Body of pancreas (tissue), 4 donors: ENCODE measurements around the gene RNASEH2B.

Experiments used
- POLR2A ChIP-seq, 3 donors: fragments of 450-650 bp; IDR thresholded peaks; one replicate each; pipeline ENCODE4 v1.6.1; 2016; ENCODE audit warnings: antibody characterized with exemption in 3 of 3, mild to moderate bottlenecking in 2 of 3
- TF ChIP-seq, protein P1 (sequence below), 7 experiments: fragments of 450-650 bp in 4 of 7; fragments of 200-600 bp in 3 of 7; sonication (generic) in 3 of 7; IDR thresholded peaks; one replicate each; pipeline ENCODE4 v1.5.1; 2016 to 2019; ENCODE audit warnings: antibody characterized with exemption in 7 of 7

DNA sequence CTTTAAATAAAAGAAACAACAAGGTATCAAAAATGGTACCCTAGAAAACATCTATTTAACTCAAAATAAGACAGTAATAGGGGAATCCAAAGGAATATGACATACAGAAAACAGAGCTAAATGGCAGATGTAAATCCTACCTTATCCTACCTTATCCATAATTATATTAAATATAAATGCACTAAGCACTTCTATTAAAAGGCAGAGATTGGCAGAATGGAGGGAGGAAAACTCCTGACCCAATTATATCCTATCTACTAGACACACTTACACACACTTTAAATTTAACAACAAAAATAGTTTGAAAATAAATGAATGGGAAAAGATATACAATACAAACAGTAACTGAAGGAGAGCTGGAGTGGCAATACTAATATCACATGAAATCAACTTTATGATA is 14.4 kb downstream of the RNASEH2B start:
- no peak for TF ChIP-seq POLR2A (IDR thresholded peaks at IDR 0.05)
- TF ChIP-seq, protein P1, sequence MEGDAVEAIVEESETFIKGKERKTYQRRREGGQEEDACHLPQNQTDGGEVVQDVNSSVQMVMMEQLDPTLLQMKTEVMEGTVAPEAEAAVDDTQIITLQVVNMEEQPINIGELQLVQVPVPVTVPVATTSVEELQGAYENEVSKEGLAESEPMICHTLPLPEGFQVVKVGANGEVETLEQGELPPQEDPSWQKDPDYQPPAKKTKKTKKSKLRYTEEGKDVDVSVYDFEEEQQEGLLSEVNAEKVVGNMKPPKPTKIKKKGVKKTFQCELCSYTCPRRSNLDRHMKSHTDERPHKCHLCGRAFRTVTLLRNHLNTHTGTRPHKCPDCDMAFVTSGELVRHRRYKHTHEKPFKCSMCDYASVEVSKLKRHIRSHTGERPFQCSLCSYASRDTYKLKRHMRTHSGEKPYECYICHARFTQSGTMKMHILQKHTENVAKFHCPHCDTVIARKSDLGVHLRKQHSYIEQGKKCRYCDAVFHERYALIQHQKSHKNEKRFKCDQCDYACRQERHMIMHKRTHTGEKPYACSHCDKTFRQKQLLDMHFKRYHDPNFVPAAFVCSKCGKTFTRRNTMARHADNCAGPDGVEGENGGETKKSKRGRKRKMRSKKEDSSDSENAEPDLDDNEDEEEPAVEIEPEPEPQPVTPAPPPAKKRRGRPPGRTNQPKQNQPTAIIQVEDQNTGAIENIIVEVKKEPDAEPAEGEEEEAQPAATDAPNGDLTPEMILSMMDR (IDR thresholded peaks at IDR 0.05), result no peak
